WERI-Rb-1 (cell line): ENCODE measurements around the gene RNF214.

ENCODE experiments used
- DNase-seq: peaks from one replicate; pipeline ENCODE4 v3.0.0-alpha.2; 2020
- H3K27ac ChIP-seq: fragments of 250-450 bp; sonication (Bioruptor Pico); 2 replicates; pipeline ENCODE4 v1.5.1; 2020; ENCODE audit warnings: mild to moderate bottlenecking, moderate library complexity
- H3K27me3 ChIP-seq: fragments of 250-450 bp; sonication (Bioruptor Pico); 2 replicates; pipeline ENCODE4 v1.5.1; 2021; ENCODE audit warnings: mild to moderate bottlenecking, low read depth, moderate library complexity; ENCODE audit not compliant: insufficient read depth, severe bottlenecking
- H3K36me3 ChIP-seq: fragments of 250-450 bp; sonication (Bioruptor Pico); 2 replicates; pipeline ENCODE4 v1.5.1; 2020; ENCODE audit warnings: mild to moderate bottlenecking, moderate library complexity
- H3K4me3 ChIP-seq: 2 replicates; pipeline ENCODE4 v1.5.1; 2011; ENCODE audit warnings: low read depth, mild to moderate bottlenecking, control low read depth, low read length
- H3K9me3 ChIP-seq: fragments of 250-450 bp; sonication (Bioruptor Pico); 2 replicates; pipeline ENCODE4 v1.5.1; 2021; ENCODE audit warnings: mild to moderate bottlenecking, moderate library complexity; ENCODE audit not compliant: severe bottlenecking
- CTCF ChIP-seq: IDR thresholded peaks from 2 replicates; pipeline ENCODE4 v1.5.1; 2011; ENCODE audit warnings: low read depth, mild to moderate bottlenecking, control low read depth, inconsistent platforms, low read length

Gene RNF214

DNA sequence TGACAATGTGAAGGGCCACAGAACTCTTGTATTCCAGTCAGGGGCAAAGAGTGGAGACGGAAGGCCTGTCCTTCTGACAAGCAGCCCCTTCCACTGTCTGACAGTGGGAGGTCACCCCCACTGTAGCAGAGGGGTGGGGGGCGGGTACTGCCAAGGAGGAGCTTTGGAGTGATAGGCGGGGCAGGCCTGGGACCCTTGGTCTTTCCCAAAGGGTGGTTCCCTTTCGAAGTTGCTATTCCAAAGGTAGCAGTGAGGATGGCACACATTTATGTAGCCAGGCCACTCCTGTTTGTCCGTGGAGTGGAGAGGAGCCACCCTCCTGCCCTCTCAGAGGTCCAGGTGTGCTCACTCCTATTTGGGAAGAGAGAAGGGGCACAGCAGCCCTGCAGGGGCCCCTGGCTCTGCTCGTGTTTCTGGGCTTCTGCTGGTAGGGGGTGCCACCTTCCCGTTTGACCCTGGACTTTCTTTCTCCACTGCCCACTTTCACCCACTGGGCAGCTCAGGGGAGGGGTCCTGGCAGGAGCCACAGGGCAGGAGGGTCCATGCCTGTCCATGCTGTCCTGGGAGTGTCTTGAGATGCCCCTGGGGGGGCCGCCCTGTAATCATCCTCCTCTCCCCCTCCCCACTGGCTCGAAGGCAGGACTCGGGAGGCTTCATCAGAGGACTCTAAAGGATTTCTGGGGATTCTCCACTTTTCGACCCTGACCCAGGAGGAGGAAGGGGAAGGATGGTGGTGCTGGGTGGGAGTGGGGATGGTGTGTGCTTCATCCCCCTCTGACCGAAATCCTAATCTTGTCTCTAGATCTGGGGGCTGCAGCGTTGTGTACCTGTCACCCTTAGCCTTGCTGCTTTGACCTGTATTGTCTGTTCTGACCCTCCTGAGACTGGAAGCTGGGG is 32.3 kb upstream of the RNF214 start:
- Histone ChIP-seq H3K27ac (no peak overlapping the region), H3K36me3 (peaks cover 5% of the 10 kb centered on the region), H3K9me3 (no peaks in the 10 kb centered on the region), H3K4me3 (no peak overlapping the region), H3K27me3 (no peaks in the 10 kb centered on the region)
- TF ChIP-seq CTCF, result no peak
- no peak for DNase-seq

GRCh38 chr11:117200813-117201657 is 31.4 kb upstream of the RNF214 start:
- peaks cover 9% of the 10 kb centered on the region for H3K36me3 ChIP-seq
- no peak overlapping the region for H3K27ac ChIP-seq
- H3K27me3 ChIP-seq, result no peaks in the 10 kb centered on the region
- no peaks in the 10 kb centered on the region for H3K9me3 ChIP-seq
- no peak for DNase-seq
- no peak overlapping the region for H3K4me3 ChIP-seq
- TF ChIP-seq CTCF, result no peak

DNA sequence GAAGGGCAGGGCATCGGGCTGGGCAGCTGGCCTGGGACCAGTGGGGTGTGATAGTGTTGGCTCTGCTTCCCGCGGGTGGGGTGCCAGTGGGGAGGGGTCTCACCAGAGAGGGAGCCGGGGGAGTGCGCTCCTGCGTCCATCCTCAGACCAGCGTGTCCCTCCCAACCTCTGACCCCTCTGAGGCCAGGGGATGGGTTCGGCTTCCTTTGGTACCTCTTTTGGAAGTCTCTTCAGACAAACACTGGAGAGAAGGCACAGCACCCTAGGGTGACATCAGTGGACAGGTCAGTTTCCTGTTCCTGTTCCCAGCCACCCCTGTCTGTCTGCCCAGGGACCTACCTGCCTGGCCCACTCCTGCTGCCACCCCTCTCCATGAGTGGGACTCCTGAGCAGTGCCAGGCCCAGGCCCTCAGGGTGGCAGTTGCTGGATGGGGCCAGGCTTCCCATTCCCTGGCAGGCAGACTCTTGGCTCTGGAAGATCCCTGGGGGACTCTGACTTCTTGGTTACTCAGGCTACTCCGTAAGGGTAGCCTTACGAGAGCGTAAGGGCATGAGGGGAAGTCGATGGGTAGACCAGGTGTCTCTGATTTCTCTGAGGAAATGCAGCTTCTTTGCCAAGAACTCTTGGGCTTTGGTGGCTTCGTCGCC is 30.7 kb upstream of the RNF214 start:
- H3K9me3 ChIP-seq, result no peaks in the 10 kb centered on the region
- DNase-seq, result no peak
- peaks cover 9% of the 10 kb centered on the region for H3K36me3 ChIP-seq
- H3K27me3 ChIP-seq, result no peaks in the 10 kb centered on the region
- H3K27ac ChIP-seq, result no peak overlapping the region
- TF ChIP-seq CTCF, result no peak
- no peak overlapping the region for H3K4me3 ChIP-seq

DNA sequence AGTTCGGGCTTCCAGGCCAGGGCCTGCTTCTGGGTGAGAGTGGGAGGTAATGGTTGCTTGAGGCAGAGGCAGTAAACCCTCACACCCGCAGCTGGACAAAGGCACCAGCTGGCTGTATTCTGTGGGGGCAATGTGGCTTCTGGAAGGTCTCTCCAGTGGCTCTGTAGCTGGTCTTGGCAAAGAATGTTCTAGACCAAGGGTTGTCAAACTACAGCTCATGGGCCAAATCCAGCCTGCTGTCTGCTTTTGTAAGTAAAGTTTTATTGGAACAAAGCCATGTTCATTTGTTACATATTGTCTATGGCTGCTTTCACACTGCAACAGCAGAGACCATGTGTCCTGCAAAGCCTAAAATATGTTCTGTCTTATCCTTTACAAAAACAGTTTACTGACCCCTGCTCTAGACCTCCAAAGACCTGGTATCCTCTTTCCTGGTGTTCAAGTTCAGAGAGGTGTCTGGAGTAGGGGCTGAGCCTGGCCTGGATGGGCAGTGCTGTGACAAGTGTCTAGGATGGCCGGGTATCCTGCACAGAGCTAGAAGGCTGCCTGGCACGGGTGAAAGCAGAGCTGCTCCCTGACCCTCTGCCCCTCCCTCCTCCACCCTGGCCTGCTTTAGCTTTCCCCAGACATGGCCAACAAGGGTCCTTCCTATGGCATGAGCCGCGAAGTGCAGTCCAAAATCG is 29.9 kb upstream of the RNF214 start:
- no peak for TF ChIP-seq CTCF
- Histone ChIP-seq H3K9me3 (no peaks in the 10 kb centered on the region), H3K27me3 (no peaks in the 10 kb centered on the region), H3K4me3 (no peak overlapping the region), H3K36me3 (peaks cover 9% of the 10 kb centered on the region), H3K27ac (no peak overlapping the region)
- no peak for DNase-seq

DNA sequence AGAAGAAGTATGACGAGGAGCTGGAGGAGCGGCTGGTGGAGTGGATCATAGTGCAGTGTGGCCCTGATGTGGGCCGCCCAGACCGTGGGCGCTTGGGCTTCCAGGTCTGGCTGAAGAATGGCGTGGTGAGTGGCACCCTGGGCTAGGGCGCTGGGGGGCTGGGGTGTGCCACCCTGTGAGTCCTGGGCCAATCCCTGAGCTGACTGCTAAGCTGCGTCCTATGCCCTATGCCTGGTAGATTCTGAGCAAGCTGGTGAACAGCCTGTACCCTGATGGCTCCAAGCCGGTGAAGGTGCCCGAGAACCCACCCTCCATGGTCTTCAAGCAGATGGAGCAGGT is 29.4 kb upstream of the RNF214 start:
- no peak for TF ChIP-seq CTCF
- no peak for DNase-seq
- Histone ChIP-seq H3K9me3 (no peaks in the 10 kb centered on the region), H3K27me3 (no peaks in the 10 kb centered on the region), H3K27ac (no peak overlapping the region), H3K36me3 (peaks cover 9% of the 10 kb centered on the region), H3K4me3 (no peak overlapping the region)
